ENCODE measurements around the gene FGF22.

- no peak for TF ChIP-seq EZH2 (IDR thresholded peaks at IDR 0.05; ENCODE audit: borderline replicate concordance)
- TF ChIP-seq, protein P1, sequence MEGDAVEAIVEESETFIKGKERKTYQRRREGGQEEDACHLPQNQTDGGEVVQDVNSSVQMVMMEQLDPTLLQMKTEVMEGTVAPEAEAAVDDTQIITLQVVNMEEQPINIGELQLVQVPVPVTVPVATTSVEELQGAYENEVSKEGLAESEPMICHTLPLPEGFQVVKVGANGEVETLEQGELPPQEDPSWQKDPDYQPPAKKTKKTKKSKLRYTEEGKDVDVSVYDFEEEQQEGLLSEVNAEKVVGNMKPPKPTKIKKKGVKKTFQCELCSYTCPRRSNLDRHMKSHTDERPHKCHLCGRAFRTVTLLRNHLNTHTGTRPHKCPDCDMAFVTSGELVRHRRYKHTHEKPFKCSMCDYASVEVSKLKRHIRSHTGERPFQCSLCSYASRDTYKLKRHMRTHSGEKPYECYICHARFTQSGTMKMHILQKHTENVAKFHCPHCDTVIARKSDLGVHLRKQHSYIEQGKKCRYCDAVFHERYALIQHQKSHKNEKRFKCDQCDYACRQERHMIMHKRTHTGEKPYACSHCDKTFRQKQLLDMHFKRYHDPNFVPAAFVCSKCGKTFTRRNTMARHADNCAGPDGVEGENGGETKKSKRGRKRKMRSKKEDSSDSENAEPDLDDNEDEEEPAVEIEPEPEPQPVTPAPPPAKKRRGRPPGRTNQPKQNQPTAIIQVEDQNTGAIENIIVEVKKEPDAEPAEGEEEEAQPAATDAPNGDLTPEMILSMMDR (IDR thresholded peaks at IDR 0.05; ENCODE audit: poor library complexity), result no peak
Measured at GRCh38 chr19:610071-610800, 29.4 kb upstream of the FGF22 start.
